HEK293 (cell line): ENCODE data around the gene WNT6.

ENCODE experiments used
- GLI4 ChIP-seq: fragments of 450-650 bp; formaldehyde crosslinking; IDR thresholded peaks from 2 replicates; pipeline ENCODE4 v1.5.1; 2016; ENCODE audit warnings: missing biosample characterization, missing genetic modification characterization
- ZFP3 ChIP-seq: fragments of 450-650 bp; formaldehyde crosslinking; IDR thresholded peaks from 2 replicates; pipeline ENCODE4 v1.5.1; 2016; ENCODE audit warnings: low read depth, missing biosample characterization, missing genetic modification characterization
- ZNF175 ChIP-seq: fragments of 450-650 bp; formaldehyde crosslinking; IDR thresholded peaks from 2 replicates; pipeline ENCODE4 v1.5.1; 2016; ENCODE audit warnings: missing biosample characterization, missing genetic modification characterization
- ZNF514 ChIP-seq: fragments of 450-650 bp; formaldehyde crosslinking; IDR thresholded peaks from 2 replicates; pipeline ENCODE4 v1.5.1; 2016; ENCODE audit warnings: missing biosample characterization, missing genetic modification characterization
- ZNF521 ChIP-seq: fragments of 450-650 bp; formaldehyde crosslinking; IDR thresholded peaks from 2 replicates; pipeline ENCODE4 v1.5.1; 2017; ENCODE audit warnings: missing biosample characterization, mild to moderate bottlenecking, missing genetic modification characterization
- ZNF530 ChIP-seq: fragments of 450-650 bp; formaldehyde crosslinking; IDR thresholded peaks from 2 replicates; pipeline ENCODE4 v1.5.1; 2016; ENCODE audit warnings: low read depth, missing biosample characterization, missing genetic modification characterization
- ZNF624 ChIP-seq: fragments of 450-650 bp; formaldehyde crosslinking; IDR thresholded peaks from 2 replicates; pipeline ENCODE4 v1.5.1; 2017; ENCODE audit warnings: missing biosample characterization, missing genetic modification characterization
- ZNF785 ChIP-seq: fragments of 450-650 bp; formaldehyde crosslinking; IDR thresholded peaks from 2 replicates; pipeline ENCODE4 v1.5.1; 2016; ENCODE audit warnings: missing biosample characterization, missing genetic modification characterization
- TF ChIP-seq, protein P1 (sequence below): fragments of 450-650 bp; formaldehyde crosslinking; IDR thresholded peaks from 2 replicates; pipeline ENCODE4 v1.5.1; 2016; ENCODE audit warnings: missing biosample characterization, missing genetic modification characterization
- TF ChIP-seq, protein P2 (sequence below): fragments of 450-650 bp; formaldehyde crosslinking; IDR thresholded peaks from 2 replicates; pipeline ENCODE4 v1.5.1; 2016; ENCODE audit warnings: missing biosample characterization, missing genetic modification characterization
- TF ChIP-seq, protein P3 (sequence below): fragments of 450-650 bp; formaldehyde crosslinking; IDR thresholded peaks from 2 replicates; pipeline ENCODE4 v1.5.1; 2016; ENCODE audit warnings: missing biosample characterization, missing genetic modification characterization
- TF ChIP-seq, protein P4 (sequence below): fragments of 450-650 bp; formaldehyde crosslinking; IDR thresholded peaks from 2 replicates; pipeline ENCODE4 v1.5.1; 2016; ENCODE audit warnings: missing biosample characterization, missing genetic modification characterization

DNA sequence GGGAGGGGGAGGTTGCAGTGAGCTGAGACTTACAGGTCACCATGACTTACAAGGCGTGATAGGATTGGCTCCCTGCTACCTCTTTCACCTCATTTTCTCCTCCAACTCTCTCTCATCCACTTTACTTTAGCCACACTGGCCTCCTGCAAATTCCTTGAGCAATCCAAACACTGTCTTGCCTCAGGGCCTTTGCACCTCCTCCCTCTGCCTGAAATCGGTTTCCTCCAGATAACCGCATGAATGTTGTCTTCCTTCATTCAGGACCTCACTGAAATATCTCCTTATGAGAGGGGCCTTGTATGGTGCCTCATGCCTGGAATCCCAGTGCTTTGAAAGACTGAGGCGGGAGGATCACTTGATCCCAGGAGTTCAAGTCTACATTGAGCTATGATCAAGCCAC, 42.8 kb downstream of the WNT6 start:
- TF ChIP-seq, protein P1, sequence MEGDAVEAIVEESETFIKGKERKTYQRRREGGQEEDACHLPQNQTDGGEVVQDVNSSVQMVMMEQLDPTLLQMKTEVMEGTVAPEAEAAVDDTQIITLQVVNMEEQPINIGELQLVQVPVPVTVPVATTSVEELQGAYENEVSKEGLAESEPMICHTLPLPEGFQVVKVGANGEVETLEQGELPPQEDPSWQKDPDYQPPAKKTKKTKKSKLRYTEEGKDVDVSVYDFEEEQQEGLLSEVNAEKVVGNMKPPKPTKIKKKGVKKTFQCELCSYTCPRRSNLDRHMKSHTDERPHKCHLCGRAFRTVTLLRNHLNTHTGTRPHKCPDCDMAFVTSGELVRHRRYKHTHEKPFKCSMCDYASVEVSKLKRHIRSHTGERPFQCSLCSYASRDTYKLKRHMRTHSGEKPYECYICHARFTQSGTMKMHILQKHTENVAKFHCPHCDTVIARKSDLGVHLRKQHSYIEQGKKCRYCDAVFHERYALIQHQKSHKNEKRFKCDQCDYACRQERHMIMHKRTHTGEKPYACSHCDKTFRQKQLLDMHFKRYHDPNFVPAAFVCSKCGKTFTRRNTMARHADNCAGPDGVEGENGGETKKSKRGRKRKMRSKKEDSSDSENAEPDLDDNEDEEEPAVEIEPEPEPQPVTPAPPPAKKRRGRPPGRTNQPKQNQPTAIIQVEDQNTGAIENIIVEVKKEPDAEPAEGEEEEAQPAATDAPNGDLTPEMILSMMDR (tag by site-specific recombination): no peak
- TF ChIP-seq ZNF530 (tag by site-specific recombination) (no peak), ZNF175 (tag by site-specific recombination) (no peak), ZNF521 (tag by site-specific recombination) (no peak), ZNF785 (no peak), ZNF514 (tag by site-specific recombination) (no peak), GLI4 (tag by site-specific recombination) (no peak), ZNF624 (tag by site-specific recombination) (no peak), ZFP3 (tag by site-specific recombination) (no peak)
- TF ChIP-seq, protein P2, sequence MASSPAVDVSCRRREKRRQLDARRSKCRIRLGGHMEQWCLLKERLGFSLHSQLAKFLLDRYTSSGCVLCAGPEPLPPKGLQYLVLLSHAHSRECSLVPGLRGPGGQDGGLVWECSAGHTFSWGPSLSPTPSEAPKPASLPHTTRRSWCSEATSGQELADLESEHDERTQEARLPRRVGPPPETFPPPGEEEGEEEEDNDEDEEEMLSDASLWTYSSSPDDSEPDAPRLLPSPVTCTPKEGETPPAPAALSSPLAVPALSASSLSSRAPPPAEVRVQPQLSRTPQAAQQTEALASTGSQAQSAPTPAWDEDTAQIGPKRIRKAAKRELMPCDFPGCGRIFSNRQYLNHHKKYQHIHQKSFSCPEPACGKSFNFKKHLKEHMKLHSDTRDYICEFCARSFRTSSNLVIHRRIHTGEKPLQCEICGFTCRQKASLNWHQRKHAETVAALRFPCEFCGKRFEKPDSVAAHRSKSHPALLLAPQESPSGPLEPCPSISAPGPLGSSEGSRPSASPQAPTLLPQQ: no peak
- TF ChIP-seq, protein P3, sequence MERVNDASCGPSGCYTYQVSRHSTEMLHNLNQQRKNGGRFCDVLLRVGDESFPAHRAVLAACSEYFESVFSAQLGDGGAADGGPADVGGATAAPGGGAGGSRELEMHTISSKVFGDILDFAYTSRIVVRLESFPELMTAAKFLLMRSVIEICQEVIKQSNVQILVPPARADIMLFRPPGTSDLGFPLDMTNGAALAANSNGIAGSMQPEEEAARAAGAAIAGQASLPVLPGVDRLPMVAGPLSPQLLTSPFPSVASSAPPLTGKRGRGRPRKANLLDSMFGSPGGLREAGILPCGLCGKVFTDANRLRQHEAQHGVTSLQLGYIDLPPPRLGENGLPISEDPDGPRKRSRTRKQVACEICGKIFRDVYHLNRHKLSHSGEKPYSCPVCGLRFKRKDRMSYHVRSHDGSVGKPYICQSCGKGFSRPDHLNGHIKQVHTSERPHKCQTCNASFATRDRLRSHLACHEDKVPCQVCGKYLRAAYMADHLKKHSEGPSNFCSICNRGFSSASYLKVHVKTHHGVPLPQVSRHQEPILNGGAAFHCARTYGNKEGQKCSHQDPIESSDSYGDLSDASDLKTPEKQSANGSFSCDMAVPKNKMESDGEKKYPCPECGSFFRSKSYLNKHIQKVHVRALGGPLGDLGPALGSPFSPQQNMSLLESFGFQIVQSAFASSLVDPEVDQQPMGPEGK (tag by site-specific recombination): no peak
- TF ChIP-seq, protein P4, sequence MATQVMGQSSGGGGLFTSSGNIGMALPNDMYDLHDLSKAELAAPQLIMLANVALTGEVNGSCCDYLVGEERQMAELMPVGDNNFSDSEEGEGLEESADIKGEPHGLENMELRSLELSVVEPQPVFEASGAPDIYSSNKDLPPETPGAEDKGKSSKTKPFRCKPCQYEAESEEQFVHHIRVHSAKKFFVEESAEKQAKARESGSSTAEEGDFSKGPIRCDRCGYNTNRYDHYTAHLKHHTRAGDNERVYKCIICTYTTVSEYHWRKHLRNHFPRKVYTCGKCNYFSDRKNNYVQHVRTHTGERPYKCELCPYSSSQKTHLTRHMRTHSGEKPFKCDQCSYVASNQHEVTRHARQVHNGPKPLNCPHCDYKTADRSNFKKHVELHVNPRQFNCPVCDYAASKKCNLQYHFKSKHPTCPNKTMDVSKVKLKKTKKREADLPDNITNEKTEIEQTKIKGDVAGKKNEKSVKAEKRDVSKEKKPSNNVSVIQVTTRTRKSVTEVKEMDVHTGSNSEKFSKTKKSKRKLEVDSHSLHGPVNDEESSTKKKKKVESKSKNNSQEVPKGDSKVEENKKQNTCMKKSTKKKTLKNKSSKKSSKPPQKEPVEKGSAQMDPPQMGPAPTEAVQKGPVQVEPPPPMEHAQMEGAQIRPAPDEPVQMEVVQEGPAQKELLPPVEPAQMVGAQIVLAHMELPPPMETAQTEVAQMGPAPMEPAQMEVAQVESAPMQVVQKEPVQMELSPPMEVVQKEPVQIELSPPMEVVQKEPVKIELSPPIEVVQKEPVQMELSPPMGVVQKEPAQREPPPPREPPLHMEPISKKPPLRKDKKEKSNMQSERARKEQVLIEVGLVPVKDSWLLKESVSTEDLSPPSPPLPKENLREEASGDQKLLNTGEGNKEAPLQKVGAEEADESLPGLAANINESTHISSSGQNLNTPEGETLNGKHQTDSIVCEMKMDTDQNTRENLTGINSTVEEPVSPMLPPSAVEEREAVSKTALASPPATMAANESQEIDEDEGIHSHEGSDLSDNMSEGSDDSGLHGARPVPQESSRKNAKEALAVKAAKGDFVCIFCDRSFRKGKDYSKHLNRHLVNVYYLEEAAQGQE: no peak
